ENCODE data around the gene AK8.

Gene AK8

GRCh38 chr9:132887181-132888120, 9.4 kb upstream of the AK8 start:
- no peak overlapping the region for H3K4me3 ChIP-seq (ENCODE audit: low read depth, low read length)
- no peaks in the 10 kb centered on the region for H3K4me1 ChIP-seq (ENCODE audit: control insufficient read depth, insufficient read depth, low read length)
- no peaks in the 10 kb centered on the region for H3K36me3 ChIP-seq (ENCODE audit: control insufficient read depth, insufficient read depth, low read length)
- H3K27me3 ChIP-seq (ENCODE audit: control insufficient read depth, insufficient read depth, low read length): no peaks in the 10 kb centered on the region
- H3K9me3 ChIP-seq (ENCODE audit: control insufficient read depth, insufficient read depth, low read depth, low read length): no peaks in the 10 kb centered on the region
- no peak overlapping the region for H3K9ac ChIP-seq (ENCODE audit: low read length)
- no peak overlapping the region for H3K27ac ChIP-seq (ENCODE audit: low read depth, low read length)

- Histone ChIP-seq H3K9ac (ENCODE audit: low read length) (no peak overlapping the region), H3K4me1 (ENCODE audit: control insufficient read depth, insufficient read depth, low read length) (no peaks in the 10 kb centered on the region), H3K9me3 (ENCODE audit: control insufficient read depth, insufficient read depth, low read depth, low read length) (no peaks in the 10 kb centered on the region), H3K36me3 (ENCODE audit: control insufficient read depth, insufficient read depth, low read length) (no peaks in the 10 kb centered on the region), H3K27ac (ENCODE audit: low read depth, low read length) (no peak overlapping the region), H3K4me3 (ENCODE audit: low read depth, low read length) (no peak overlapping the region), H3K27me3 (ENCODE audit: control insufficient read depth, insufficient read depth, low read length) (no peaks in the 10 kb centered on the region)
These were observed 8.2 kb upstream of the AK8 start for GRCh38 chr9:132886334-132886725.

- H3K4me3 ChIP-seq (ENCODE audit: low read depth, low read length): no peak overlapping the region
- H3K27ac ChIP-seq (ENCODE audit: low read depth, low read length): no peak overlapping the region
- no peaks in the 10 kb centered on the region for H3K9me3 ChIP-seq (ENCODE audit: control insufficient read depth, insufficient read depth, low read depth, low read length)
- no peaks in the 10 kb centered on the region for H3K4me1 ChIP-seq (ENCODE audit: control insufficient read depth, insufficient read depth, low read length)
- H3K36me3 ChIP-seq (ENCODE audit: control insufficient read depth, insufficient read depth, low read length): no peaks in the 10 kb centered on the region
- no peaks in the 10 kb centered on the region for H3K27me3 ChIP-seq (ENCODE audit: control insufficient read depth, insufficient read depth, low read length)
- no peak overlapping the region for H3K9ac ChIP-seq (ENCODE audit: low read length)
These were observed 7.7 kb upstream of the AK8 start for GRCh38 chr9:132885720-132886333.

- Histone ChIP-seq H3K4me1 (ENCODE audit: control insufficient read depth, insufficient read depth, low read length) (no peaks in the 10 kb centered on the region), H3K9me3 (ENCODE audit: control insufficient read depth, insufficient read depth, low read depth, low read length) (no peaks in the 10 kb centered on the region), H3K27ac (ENCODE audit: low read depth, low read length) (no peak overlapping the region), H3K27me3 (ENCODE audit: control insufficient read depth, insufficient read depth, low read length) (no peaks in the 10 kb centered on the region), H3K36me3 (ENCODE audit: control insufficient read depth, insufficient read depth, low read length) (no peaks in the 10 kb centered on the region), H3K9ac (ENCODE audit: low read length) (no peak overlapping the region), H3K4me3 (ENCODE audit: low read depth, low read length) (no peak overlapping the region)
These were observed 5.5 kb upstream of the AK8 start for GRCh38 chr9:132883349-132884294.

DNA sequence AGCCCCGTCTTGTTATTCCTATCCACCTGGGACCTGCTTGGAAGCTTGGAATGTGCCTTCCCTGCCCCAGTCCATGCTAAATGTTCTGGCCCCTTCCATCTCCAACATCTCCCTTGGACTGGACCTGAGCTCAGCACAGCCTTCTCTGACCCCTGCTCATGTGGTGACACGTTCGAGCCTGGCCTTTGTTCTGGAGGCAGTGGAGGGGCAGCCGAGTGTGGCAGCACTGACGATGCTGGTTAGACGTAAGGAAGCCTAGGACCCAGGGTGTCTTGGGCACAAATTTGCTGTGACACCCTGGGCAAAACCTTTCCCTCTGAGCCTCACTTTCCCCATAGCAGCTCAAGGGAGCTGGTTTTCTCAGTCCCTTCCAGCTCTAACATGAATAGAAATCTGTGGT, 4.5 kb upstream of the AK8 start:
- Histone ChIP-seq H3K27ac (ENCODE audit: low read depth, low read length) (no peak overlapping the region), H3K36me3 (ENCODE audit: control insufficient read depth, insufficient read depth, low read length) (no peaks in the 10 kb centered on the region), H3K4me1 (ENCODE audit: control insufficient read depth, insufficient read depth, low read length) (no peaks in the 10 kb centered on the region), H3K4me3 (ENCODE audit: low read depth, low read length) (no peak overlapping the region), H3K9me3 (ENCODE audit: control insufficient read depth, insufficient read depth, low read depth, low read length) (no peaks in the 10 kb centered on the region), H3K9ac (ENCODE audit: low read length) (no peak overlapping the region), H3K27me3 (ENCODE audit: control insufficient read depth, insufficient read depth, low read length) (peaks cover 5% of the 10 kb centered on the region)

DNA sequence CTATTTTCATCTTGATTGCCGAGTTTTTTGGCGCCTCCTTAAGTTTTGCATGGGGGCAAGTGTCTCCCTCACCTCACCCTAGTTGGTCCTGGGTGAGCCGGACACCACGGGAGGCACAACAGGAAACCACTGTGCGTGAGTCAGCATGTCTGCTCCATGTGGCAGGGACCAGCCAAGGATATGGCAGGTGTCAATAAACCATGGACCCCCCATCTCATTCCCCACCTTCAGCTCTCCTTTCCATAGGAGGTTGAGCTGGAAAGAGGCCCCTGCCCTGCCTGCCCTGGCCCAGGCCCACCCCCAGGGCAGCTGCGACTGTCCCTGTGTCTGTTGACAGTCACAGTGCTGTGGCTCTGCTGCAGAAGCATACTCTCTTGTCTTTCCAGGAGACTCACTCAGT, 3.7 kb upstream of the AK8 start:
- Histone ChIP-seq H3K9ac (ENCODE audit: low read length) (no peak overlapping the region), H3K4me1 (ENCODE audit: control insufficient read depth, insufficient read depth, low read length) (no peaks in the 10 kb centered on the region), H3K4me3 (ENCODE audit: low read depth, low read length) (no peak overlapping the region), H3K27ac (ENCODE audit: low read depth, low read length) (no peak overlapping the region), H3K36me3 (ENCODE audit: control insufficient read depth, insufficient read depth, low read length) (no peaks in the 10 kb centered on the region), H3K9me3 (ENCODE audit: control insufficient read depth, insufficient read depth, low read depth, low read length) (no peaks in the 10 kb centered on the region), H3K27me3 (ENCODE audit: control insufficient read depth, insufficient read depth, low read length) (peaks cover 13% of the 10 kb centered on the region)

DNA sequence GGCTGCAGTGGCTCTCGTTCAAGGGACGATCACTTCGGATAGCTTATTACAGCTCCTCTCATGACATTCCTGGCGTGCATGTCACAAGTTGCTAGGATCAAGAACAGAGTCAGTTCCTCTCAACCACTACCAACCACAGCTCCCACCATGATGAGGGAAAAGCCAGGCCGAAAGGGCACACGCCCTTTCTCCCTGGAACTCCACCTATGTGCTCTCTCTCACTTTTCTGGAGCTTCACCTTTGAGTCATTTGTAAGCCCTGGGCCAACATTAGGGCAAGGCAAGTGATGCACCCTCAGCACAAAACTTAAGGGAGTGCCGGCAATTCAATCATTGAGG, 2.2 kb upstream of the AK8 start:
- H3K27me3 ChIP-seq (ENCODE audit: control insufficient read depth, insufficient read depth, low read length): peaks cover 27% of the 10 kb centered on the region
- no peaks in the 10 kb centered on the region for H3K9me3 ChIP-seq (ENCODE audit: control insufficient read depth, insufficient read depth, low read depth, low read length)
- no peak overlapping the region for H3K9ac ChIP-seq (ENCODE audit: low read length)
- H3K36me3 ChIP-seq (ENCODE audit: control insufficient read depth, insufficient read depth, low read length): no peaks in the 10 kb centered on the region
- no peak overlapping the region for H3K27ac ChIP-seq (ENCODE audit: low read depth, low read length)
- H3K4me1 ChIP-seq (ENCODE audit: control insufficient read depth, insufficient read depth, low read length): no peaks in the 10 kb centered on the region
- H3K4me3 ChIP-seq (ENCODE audit: low read depth, low read length): no peak overlapping the region

DNA sequence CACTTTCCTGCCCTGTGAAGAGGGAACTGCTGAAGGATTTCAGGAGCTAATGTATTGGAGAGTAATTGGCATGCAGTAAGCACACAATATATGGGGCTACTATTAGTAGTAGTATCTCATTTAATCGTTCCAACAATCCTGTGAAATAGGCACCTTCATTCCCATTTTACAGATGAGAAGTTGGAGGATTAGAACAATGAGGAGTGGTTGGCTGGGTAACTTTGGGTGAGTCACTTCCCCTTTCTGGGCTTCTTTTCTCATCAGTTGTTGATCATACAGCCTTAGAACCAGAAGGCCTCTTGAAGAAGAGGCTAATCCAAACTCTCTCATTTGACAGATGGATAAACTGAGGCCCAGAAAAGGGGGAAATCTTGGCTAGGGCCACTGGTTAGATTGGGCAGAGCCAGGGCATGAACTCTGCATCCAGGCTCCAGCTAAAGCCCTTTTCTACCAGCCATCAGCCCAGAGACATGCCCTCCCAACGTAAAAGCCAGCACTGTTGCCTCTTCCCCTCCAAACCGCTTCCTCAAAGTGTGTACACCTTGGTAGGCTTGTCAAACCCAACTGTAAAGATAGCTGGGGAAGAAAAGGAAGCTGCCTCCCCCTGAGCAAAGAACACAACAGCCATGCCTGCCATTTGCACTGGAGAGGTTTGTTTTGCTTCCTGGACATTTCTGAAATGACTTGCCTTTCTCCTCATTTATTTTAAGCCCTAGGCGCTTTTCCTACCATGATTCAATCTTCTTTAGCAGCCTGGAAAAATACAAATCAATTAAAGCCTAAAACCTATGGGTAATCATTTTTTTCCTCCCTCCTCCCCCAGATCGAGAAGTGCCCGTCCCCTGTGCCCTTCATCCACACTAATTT, 1.6 kb upstream of the AK8 start:
- H3K9me3 ChIP-seq (ENCODE audit: control insufficient read depth, insufficient read depth, low read depth, low read length): no peaks in the 10 kb centered on the region
- no peaks in the 10 kb centered on the region for H3K36me3 ChIP-seq (ENCODE audit: control insufficient read depth, insufficient read depth, low read length)
- H3K27ac ChIP-seq (ENCODE audit: low read depth, low read length): no peak overlapping the region
- H3K4me1 ChIP-seq (ENCODE audit: control insufficient read depth, insufficient read depth, low read length): no peaks in the 10 kb centered on the region
- peak overlapping the region; percentile 99 for H3K4me3 ChIP-seq (ENCODE audit: low read depth, low read length)
- H3K27me3 ChIP-seq (ENCODE audit: control insufficient read depth, insufficient read depth, low read length): peaks cover 32% of the 10 kb centered on the region
- H3K9ac ChIP-seq (ENCODE audit: low read length): no peak overlapping the region

DNA sequence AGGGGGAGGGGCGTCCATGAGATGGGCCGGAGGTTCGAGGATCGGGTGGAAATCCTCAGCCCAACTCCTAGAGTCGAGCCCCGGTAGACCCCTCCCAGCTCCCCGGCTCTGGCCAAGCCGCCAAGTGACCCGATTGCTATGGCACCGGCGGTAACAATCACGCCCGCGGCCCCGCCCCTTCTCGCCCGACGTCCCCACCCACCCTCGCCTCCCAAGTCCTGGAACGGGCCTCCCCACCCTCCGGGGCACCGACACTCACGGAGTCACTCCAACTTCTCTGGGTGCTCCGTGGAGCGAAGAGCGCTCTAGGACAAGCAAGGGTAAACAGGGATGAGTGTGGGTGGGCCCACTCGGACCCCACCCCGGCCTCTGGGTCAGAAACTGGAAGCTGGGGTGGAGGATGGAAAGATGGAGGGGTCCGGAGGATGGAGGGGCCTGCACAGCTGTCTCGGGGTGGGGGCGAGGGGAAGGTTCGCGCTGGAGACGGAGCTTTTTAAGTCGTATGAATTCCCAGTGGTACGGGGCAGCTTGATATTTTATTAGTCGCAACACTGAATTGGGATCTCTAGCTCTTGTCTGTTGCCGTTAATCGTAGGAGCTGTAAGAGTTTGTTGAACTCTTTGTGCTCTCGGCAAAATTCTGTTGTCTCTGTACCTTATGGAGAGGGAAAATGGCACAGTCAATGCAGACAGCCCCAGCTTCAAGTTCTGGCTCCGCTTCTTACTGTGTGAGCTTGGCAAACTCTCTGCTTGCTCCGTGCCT, 792 bp upstream of the AK8 start, which contains the start of gene SPACA9:
Gene SPACA9 (plus strand): TSS at position 204 of the 762 bp plus-strand sequence. CDS start 5,050 bp downstream, outside the sequence.
- Histone ChIP-seq H3K9ac (ENCODE audit: low read length) (peak within 1 kb of the TSS; percentile 58), H3K4me1 (ENCODE audit: control insufficient read depth, insufficient read depth, low read length) (no peaks in the 10 kb centered on the region), H3K9me3 (ENCODE audit: control insufficient read depth, insufficient read depth, low read depth, low read length) (no peaks in the 10 kb centered on the region), H3K27ac (ENCODE audit: low read depth, low read length) (peak within 1 kb of the TSS; percentile 34; the same call in 1 of the 2 replicates), H3K4me3 (ENCODE audit: low read depth, low read length) (peak within 1 kb of the TSS; percentile 99), H3K36me3 (ENCODE audit: control insufficient read depth, insufficient read depth, low read length) (no peaks in the 10 kb centered on the region), H3K27me3 (ENCODE audit: control insufficient read depth, insufficient read depth, low read length) (peaks cover 32% of the 10 kb centered on the region)

DNA sequence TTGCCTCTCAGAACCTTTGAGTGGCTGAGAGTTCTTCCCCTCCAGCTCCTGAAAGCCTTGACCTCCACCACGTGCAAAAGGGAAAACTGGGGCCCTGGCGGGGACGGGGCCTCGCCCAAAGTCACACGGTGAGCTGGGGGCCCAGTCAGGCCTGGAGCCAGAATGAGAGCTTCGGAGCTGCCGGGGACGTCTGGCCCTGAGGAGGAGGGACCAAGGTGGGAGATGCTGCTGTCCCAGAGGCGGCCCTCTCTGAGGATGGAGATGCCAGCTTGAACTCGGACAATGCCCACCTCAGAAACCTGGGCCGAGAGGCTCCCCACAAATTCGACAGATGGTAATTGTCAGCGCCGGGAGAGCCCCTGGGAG, 643 bp downstream of the AK8 start:
- Histone ChIP-seq H3K4me1 (ENCODE audit: control insufficient read depth, insufficient read depth, low read length) (no peaks in the 10 kb centered on the region), H3K9me3 (ENCODE audit: control insufficient read depth, insufficient read depth, low read depth, low read length) (no peaks in the 10 kb centered on the region), H3K27me3 (ENCODE audit: control insufficient read depth, insufficient read depth, low read length) (peaks cover 32% of the 10 kb centered on the region), H3K27ac (ENCODE audit: low read depth, low read length) (no peak overlapping the region), H3K36me3 (ENCODE audit: control insufficient read depth, insufficient read depth, low read length) (no peaks in the 10 kb centered on the region), H3K9ac (ENCODE audit: low read length) (peak overlapping the region; percentile 58), H3K4me3 (ENCODE audit: low read depth, low read length) (peak overlapping the region; percentile 99)
